HepG2 (cell line): ENCODE measurements around the gene GOLGA3. TPM values are rescaled to one million over a fixed set of nuclear protein-coding genes. Genes with fewer than 3 reads are reported as not detected.

Source experiments
- ATAC-seq: fragments of 200-7000 bp; cut with Tn5 transposase; 3 replicates; pipeline ENCODE4 v1.9.1; 2020; ENCODE audit warnings: mild to moderate bottlenecking, moderate library complexity
- BruUV-seq: library from RNA; stranded (reverse); fragments of 400-500 nt; replicated peaks from 2 replicates; lab custom pipeline; 2021; lab: Mats Ljungman, UMichigan
- CTCF ChIA-PET: fragments of 300-600 bp; formaldehyde crosslinking; extraction: SDS; loops from one replicate; lab custom pipeline; 2021; ENCODE audit warnings: low total read pairs, inconsistent platforms, low intra/inter-chr PET ratio; lab: Yijun Ruan, JAX
- POLR2A ChIA-PET: fragments of 350-600 bp; sonication (Branson Sonifier 250); formaldehyde crosslinking; loops from one replicate; lab custom pipeline; 2020; ENCODE audit warnings: antibody characterized with exemption, inconsistent platforms; lab: Yijun Ruan, JAX
- DNase-seq: peaks from one replicate; pipeline ENCODE4 v3.0.0-alpha.2; 2015; ENCODE audit warnings: low spot score
- FAIRE-seq: peaks from 3 replicates; lab custom pipeline; 2011; peaks lifted over from hg19 to GRCh38; lab: Jason Lieb, UNC
- H2AFZ ChIP-seq: one replicate; pipeline ENCODE4 v1.6.1; 2011; ENCODE audit warnings: low read length, inconsistent platforms
- H3K27ac ChIP-seq: fragments of 300-600 bp; 3 replicates; pipeline ENCODE4 v1.8.0; 2011; ENCODE audit warnings: mixed run types, mild to moderate bottlenecking, mixed read lengths, low read length, inconsistent platforms; ENCODE audit not compliant: insufficient read depth; ENCODE audit errors: extremely low read length
- H3K27me3 ChIP-seq, 2 experiments: fragments of 200-600 bp in 1 of 2; 2 replicates in 1 of 2; 3 replicates in 1 of 2; pipeline versions ENCODE4 v1.6.0 to v1.8.0; 2011; ENCODE audit warnings: low read length in 2 of 2, mild to moderate bottlenecking in 2 of 2, moderate library complexity in 2 of 2, inconsistent platforms in 1 of 2; ENCODE audit not compliant: insufficient read depth in 2 of 2, control insufficient read depth in 1 of 2
- H3K36me3 ChIP-seq, 2 experiments: fragments of 200-600 bp in 1 of 2; replicated peaks in 1 of 2; 2 replicates in 1 of 2; 3 replicates in 1 of 2; pipeline versions ENCODE4 v1.5.1 to v1.8.0; 2011; ENCODE audit warnings: low read length in 2 of 2, inconsistent platforms in 1 of 2; ENCODE audit not compliant: insufficient read depth in 2 of 2, control insufficient read depth in 1 of 2
- H3K4me1 ChIP-seq: 2 replicates; pipeline ENCODE4 v1.5.1; 2012; ENCODE audit warnings: low read length, inconsistent platforms; ENCODE audit not compliant: insufficient read depth
- H3K4me2 ChIP-seq: 2 replicates; pipeline ENCODE4 v1.6.0; 2011; ENCODE audit warnings: low read depth, low read length, inconsistent platforms
- H3K4me3 ChIP-seq, 3 experiments: fragments of 200-600 bp in 1 of 3; sonication (generic), shearing (Covaris generic) in 1 of 3; replicated peaks in 1 of 3; 2 replicates each; pipeline ENCODE4 v1.5.1; 2011 to 2016; ENCODE audit warnings: low read length in 3 of 3, inconsistent platforms in 2 of 3, low read depth in 2 of 3, mild to moderate bottlenecking in 2 of 3, control low read depth in 1 of 3, mixed read lengths in 1 of 3; ENCODE audit not compliant: insufficient read depth in 1 of 3
- H3K79me2 ChIP-seq: one replicate; pipeline ENCODE4 v1.6.1; 2011; ENCODE audit warnings: low read length, inconsistent platforms; ENCODE audit not compliant: insufficient read depth
- H3K9ac ChIP-seq: 2 replicates; pipeline ENCODE4 v1.6.0; 2011; ENCODE audit warnings: mild to moderate bottlenecking, low read depth, low read length, inconsistent platforms; ENCODE audit not compliant: insufficient read depth
- H3K9me3 ChIP-seq: 2 replicates; pipeline ENCODE4 v1.5.1; 2012; ENCODE audit warnings: mild to moderate bottlenecking, low read length
- H4K20me1 ChIP-seq: 2 replicates; pipeline ENCODE4 v1.6.0; 2011; ENCODE audit warnings: inconsistent platforms, mild to moderate bottlenecking, low read length, moderate library complexity; ENCODE audit not compliant: insufficient read depth
- ATF1 ChIP-seq: IDR thresholded peaks from 2 replicates; pipeline ENCODE4 v1.6.1; 2016; ENCODE audit warnings: mild to moderate bottlenecking, control low read depth
- GABPB1 ChIP-seq: IDR thresholded peaks from 2 replicates; pipeline ENCODE4 v1.6.1; 2016; ENCODE audit warnings: mild to moderate bottlenecking, missing genetic modification reagents, moderate library complexity, missing compliant biosample characterization
- MBD4 ChIP-seq: IDR thresholded peaks from 2 replicates; pipeline ENCODE4 v1.6.1; 2012; ENCODE audit warnings: low read length, inconsistent platforms, borderline replicate concordance
- SAFB2 ChIP-seq: sonication (generic); formaldehyde crosslinking; IDR thresholded peaks from 2 replicates; pipeline ENCODE4 v1.5.1; 2020; ENCODE audit warnings: missing genetic modification reagents, low read depth, mild to moderate bottlenecking, borderline replicate concordance
- WGBS: methylation state at CpG from one replicate; pipeline ENCODE4 v1.1.6; 2017; ENCODE audit warnings: low lambda C conversion rate; 5-methylcytosine and 5-hydroxymethylcytosine counted together
- in situ Hi-C: cut with HindIII; loops from 2 replicates; pipeline ENCODE4 v1.10.0; 2017; ENCODE audit warnings: low pct_unique_long_range_greater_than_20kb; ENCODE audit not compliant: extremely low pct_ligation_motif_present
- intact Hi-C: fragments of 100-400 bp; cut with micrococcal nuclease; formaldehyde crosslinking; loops from one replicate; pipeline ENCODE4 v1.10.0; 2022; ENCODE audit not compliant: unreplicated experiment
- polyA plus RNA-seq, 8 experiments: library from polyadenylated mRNA; depleted of rRNA in 3 of 8; stranded (reverse) in 7 of 8; unstranded in 1 of 8; fragments of >200 nt; fragmentation: Illumina TruSeq in 4 of 8; extraction: Trizol in 4 of 8; gene quantifications; 2 replicates each; pipeline versions ENCODE4 v1.2.1 to v1.2.3, GENCODE V29; 2011 to 2016; ENCODE audit warnings: low read depth in 4 of 8, missing spikeins in 1 of 8, mixed read lengths in 1 of 8; ENCODE audit not compliant: insufficient read depth in 1 of 8
- total RNA-seq, 5 experiments: library from RNA; depleted of rRNA; stranded (reverse); fragments of >200 nt; fragmentation: Illumina TruSeq; extraction: Trizol; gene quantifications; 2 replicates each; pipeline ENCODE4 v1.2.3, GENCODE V29; 2016; ENCODE audit warnings: low read depth in 1 of 5
- TF ChIP-seq, protein P1 (sequence below): sonication (generic); formaldehyde crosslinking; IDR thresholded peaks from 2 replicates; pipeline ENCODE4 v1.4.0; 2020; ENCODE audit warnings: missing genetic modification reagents, borderline replicate concordance

The GOLGA3 gene
- total and polyA plus RNA-seq, 2 of the 13 experiments (the other 11 are each of a cell fraction or from before 2014, with no cell fraction given): 22.0 to 43.0 TPM

DNA sequence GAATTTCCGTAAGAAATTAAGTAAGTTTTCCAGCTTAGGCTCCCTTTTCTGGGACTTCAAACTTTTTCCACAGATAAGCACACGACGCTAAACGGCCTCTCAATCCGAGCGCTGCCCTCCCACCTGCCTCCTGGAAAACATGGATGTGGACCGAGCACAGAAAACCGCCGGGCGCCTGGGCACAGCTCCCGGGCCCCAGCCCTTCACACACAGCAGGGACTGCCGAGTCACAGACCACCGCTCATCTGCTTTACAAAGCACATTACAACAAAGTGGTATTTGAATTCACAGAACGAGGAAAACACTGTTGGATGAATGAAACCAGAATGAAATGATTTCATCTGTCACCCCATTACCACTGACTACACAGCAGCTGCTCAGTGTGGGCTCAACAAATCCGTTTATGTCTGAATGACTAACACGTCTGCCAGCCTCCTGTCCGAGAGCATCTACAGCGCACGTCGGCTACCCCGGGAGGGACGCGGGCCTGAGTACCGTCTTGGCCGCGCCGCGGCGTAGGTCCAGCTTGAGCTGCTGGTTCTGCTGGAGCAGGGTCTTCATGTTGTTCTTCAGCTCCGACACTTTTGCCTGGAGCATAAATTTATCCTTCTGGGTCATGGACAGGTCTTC is 53.9 kb downstream of the GOLGA3 start:
- Histone ChIP-seq H3K9ac (no peak overlapping the region), H2AFZ (no peak overlapping the region), H3K9me3 (no peaks in the 10 kb centered on the region), H3K27me3 (no peaks in the 10 kb centered on the region), H3K4me3 (no peak overlapping the region), H3K4me1 (no peaks in the 10 kb centered on the region), H3K4me2 (no peak overlapping the region), H4K20me1 (no peaks in the 10 kb centered on the region), H3K27ac (no peak overlapping the region), H3K36me3 (peaks cover 36 to 71% of the 10 kb centered on the region in 2 experiments), H3K79me2 (no peaks in the 10 kb centered on the region)
- ChIA-PET POLR2A (no interaction called here), CTCF (no interaction called here)
- intact Hi-C loops (no loop called here), in situ Hi-C loops (no loop called here)
- ATAC-seq: no peak
- 96% methylated on average over 30 of the region's 30 CpGs for WGBS
- TF ChIP-seq SAFB2 (CRISPR knock-in tag) (no peak), ATF1 (CRISPR knock-in tag) (no peak), MBD4 (no peak), GABPB1 (CRISPR knock-in tag) (no peak)
- TF ChIP-seq, protein P1, sequence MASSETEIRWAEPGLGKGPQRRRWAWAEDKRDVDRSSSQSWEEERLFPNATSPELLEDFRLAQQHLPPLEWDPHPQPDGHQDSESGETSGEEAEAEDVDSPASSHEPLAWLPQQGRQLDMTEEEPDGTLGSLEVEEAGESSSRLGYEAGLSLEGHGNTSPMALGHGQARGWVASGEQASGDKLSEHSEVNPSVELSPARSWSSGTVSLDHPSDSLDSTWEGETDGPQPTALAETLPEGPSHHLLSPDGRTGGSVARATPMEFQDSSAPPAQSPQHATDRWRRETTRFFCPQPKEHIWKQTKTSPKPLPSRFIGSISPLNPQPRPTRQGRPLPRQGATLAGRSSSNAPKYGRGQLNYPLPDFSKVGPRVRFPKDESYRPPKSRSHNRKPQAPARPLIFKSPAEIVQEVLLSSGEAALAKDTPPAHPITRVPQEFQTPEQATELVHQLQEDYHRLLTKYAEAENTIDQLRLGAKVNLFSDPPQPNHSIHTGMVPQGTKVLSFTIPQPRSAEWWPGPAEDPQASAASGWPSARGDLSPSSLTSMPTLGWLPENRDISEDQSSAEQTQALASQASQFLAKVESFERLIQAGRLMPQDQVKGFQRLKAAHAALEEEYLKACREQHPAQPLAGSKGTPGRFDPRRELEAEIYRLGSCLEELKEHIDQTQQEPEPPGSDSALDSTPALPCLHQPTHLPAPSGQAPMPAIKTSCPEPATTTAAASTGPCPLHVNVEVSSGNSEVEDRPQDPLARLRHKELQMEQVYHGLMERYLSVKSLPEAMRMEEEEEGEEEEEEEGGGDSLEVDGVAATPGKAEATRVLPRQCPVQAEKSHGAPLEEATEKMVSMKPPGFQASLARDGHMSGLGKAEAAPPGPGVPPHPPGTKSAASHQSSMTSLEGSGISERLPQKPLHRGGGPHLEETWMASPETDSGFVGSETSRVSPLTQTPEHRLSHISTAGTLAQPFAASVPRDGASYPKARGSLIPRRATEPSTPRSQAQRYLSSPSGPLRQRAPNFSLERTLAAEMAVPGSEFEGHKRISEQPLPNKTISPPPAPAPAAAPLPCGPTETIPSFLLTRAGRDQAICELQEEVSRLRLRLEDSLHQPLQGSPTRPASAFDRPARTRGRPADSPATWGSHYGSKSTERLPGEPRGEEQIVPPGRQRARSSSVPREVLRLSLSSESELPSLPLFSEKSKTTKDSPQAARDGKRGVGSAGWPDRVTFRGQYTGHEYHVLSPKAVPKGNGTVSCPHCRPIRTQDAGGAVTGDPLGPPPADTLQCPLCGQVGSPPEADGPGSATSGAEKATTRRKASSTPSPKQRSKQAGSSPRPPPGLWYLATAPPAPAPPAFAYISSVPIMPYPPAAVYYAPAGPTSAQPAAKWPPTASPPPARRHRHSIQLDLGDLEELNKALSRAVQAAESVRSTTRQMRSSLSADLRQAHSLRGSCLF (CRISPR knock-in tag): no peak
- no peak for DNase-seq
- no peak for FAIRE-seq
- no TSS peak for BruUV-seq
